K562 (cell line): ENCODE data around the gene SH3BGRL3. TPM values are rescaled to one million over a fixed set of nuclear protein-coding genes. Genes with fewer than 3 reads are reported as not detected.

Source experiments
- ARID1B ChIP-seq: fragments of 450-650 bp; IDR thresholded peaks from 2 replicates; pipeline ENCODE4 v1.6.1; 2016; ENCODE audit warnings: antibody characterized with exemption, mild to moderate bottlenecking, inconsistent platforms
- CSDE1 ChIP-seq, 2 experiments: fragments of 450-650 bp; IDR thresholded peaks; 2 replicates each; pipeline ENCODE4 v1.6.1; 2016; ENCODE audit warnings: mild to moderate bottlenecking in 1 of 2
- CTBP1 ChIP-seq: fragments of 450-650 bp; IDR thresholded peaks from 2 replicates; pipeline ENCODE4 v1.6.1; 2016; ENCODE audit warnings: borderline replicate concordance
- EP300 ChIP-seq: IDR thresholded peaks from 2 replicates; pipeline ENCODE4 v1.6.1; 2012; ENCODE audit warnings: low read length, improper control_type of control experiment
- KLF6 ChIP-seq: fragments of 250-450 bp; sonication (Bioruptor Pico); IDR thresholded peaks from 2 replicates; pipeline ENCODE4 v1.4.0; 2020; ENCODE audit warnings: mild to moderate bottlenecking, moderate library complexity, borderline replicate concordance
- MECOM ChIP-seq: fragments of 250-450 bp; sonication (Bioruptor Pico); IDR thresholded peaks from 2 replicates; pipeline ENCODE4 v1.8.0; 2022; ENCODE audit warnings: inconsistent platforms
- MYC ChIP-seq, 2 experiments: fragments of 250-450 bp in 1 of 2; sonication (Bioruptor Pico) in 1 of 2; IDR thresholded peaks; 2 replicates each; pipeline versions ENCODE4 v1.5.1 to v1.6.1; 2012 to 2021; ENCODE audit warnings: low read depth in 2 of 2, borderline replicate concordance in 1 of 2, improper control_type of control experiment in 1 of 2, low read length in 1 of 2, mild to moderate bottlenecking in 1 of 2, moderate library complexity in 1 of 2
- NBN ChIP-seq: fragments of 450-650 bp; IDR thresholded peaks from 2 replicates; pipeline ENCODE4 v1.6.1; 2016; ENCODE audit warnings: low read depth, mild to moderate bottlenecking
- NCOA1 ChIP-seq: fragments of 450-650 bp; IDR thresholded peaks from 2 replicates; pipeline ENCODE4 v1.6.1; 2016; ENCODE audit warnings: low read depth
- RREB1 ChIP-seq: fragments of 250-450 bp; sonication (Bioruptor Pico); IDR thresholded peaks from 2 replicates; pipeline ENCODE4 v1.4.0; 2020
- SAFB ChIP-seq: fragments of 200-400 bp; formaldehyde crosslinking; IDR thresholded peaks from 2 replicates; pipeline ENCODE4 v1.6.1; 2017; ENCODE audit warnings: low read depth, low read length, borderline replicate concordance
- SMARCA5 ChIP-seq: fragments of 450-650 bp; IDR thresholded peaks from 2 replicates; pipeline ENCODE4 v1.6.1; 2016
- SMC3 ChIP-seq: conservative IDR thresholded peaks from 2 replicates; pipeline ENCODE4 v1.6.1; 2011; ENCODE audit warnings: low read depth, low read length, improper control_type of control experiment; ENCODE audit not compliant: insufficient read depth
- TCF7L2 ChIP-seq: fragments of 150-350 bp; IDR thresholded peaks from 2 replicates; pipeline ENCODE4 v1.6.1; 2016; ENCODE audit warnings: low read depth, mild to moderate bottlenecking, low read length, moderate library complexity
- TOE1 ChIP-seq, 2 experiments: fragments of 450-650 bp in 1 of 2; sonication (generic) in 1 of 2; formaldehyde crosslinking in 1 of 2; IDR thresholded peaks; 2 replicates each; pipeline versions ENCODE4 v1.7.1 to v1.8.0; 2016 to 2022; ENCODE audit warnings: borderline replicate concordance in 2 of 2, mild to moderate bottlenecking in 2 of 2, antibody characterized with exemption in 1 of 2, inconsistent platforms in 1 of 2, low read depth in 1 of 2, missing genetic modification reagents in 1 of 2, moderate library complexity in 1 of 2
- XRCC3 ChIP-seq: fragments of 450-650 bp; IDR thresholded peaks from 2 replicates; pipeline ENCODE4 v1.6.1; 2017; ENCODE audit warnings: mild to moderate bottlenecking, moderate library complexity
- polyA plus RNA-seq, 8 experiments: library from polyadenylated mRNA; depleted of rRNA in 4 of 8; stranded (reverse) in 5 of 8; unstranded in 3 of 8; fragments of >200 nt; fragmentation: Nextera tagmentation in 2 of 8; fragmentation: Illumina TruSeq in 1 of 8; extraction: Ambion mirVana in 2 of 8; extraction: Trizol in 1 of 8; gene quantifications; 2 replicates each; pipeline versions ENCODE4 v1.2.1 to v1.2.3, GENCODE V29; 2011 to 2014; ENCODE audit warnings: inconsistent platforms in 1 of 8, missing spikeins in 1 of 8
- total RNA-seq, 7 experiments: library from RNA; depleted of rRNA in 6 of 7; stranded (reverse); fragments of >200 nt in 6 of 7; fragmentation: Illumina TruSeq in 2 of 7; extraction: Trizol in 2 of 7; gene quantifications; 2 replicates each; pipeline versions ENCODE4 v1.2.1 to v1.2.3, GENCODE V29; 2011 to 2021; ENCODE audit warnings: low replicate concordance in 1 of 7
- TF ChIP-seq, protein P1 (sequence below): fragments of 450-650 bp; conservative IDR thresholded peaks from 2 replicates; pipeline ENCODE4 v1.6.1; 2016; ENCODE audit warnings: missing genetic modification characterization, low read depth, mild to moderate bottlenecking, control low read depth, missing compliant biosample characterization
- TF ChIP-seq, protein P2 (sequence below): fragments of 250-450 bp; sonication (Bioruptor Pico); IDR thresholded peaks from 2 replicates; pipeline ENCODE4 v1.5.0; 2022; ENCODE audit warnings: mild to moderate bottlenecking

SH3BGRL3 gene
- total and polyA plus RNA-seq, 9 of the 15 experiments (the other 6 are each of a cell fraction or from before 2014, with no cell fraction given) = 30.3 to 140 (median 54.2) TPM

DNA sequence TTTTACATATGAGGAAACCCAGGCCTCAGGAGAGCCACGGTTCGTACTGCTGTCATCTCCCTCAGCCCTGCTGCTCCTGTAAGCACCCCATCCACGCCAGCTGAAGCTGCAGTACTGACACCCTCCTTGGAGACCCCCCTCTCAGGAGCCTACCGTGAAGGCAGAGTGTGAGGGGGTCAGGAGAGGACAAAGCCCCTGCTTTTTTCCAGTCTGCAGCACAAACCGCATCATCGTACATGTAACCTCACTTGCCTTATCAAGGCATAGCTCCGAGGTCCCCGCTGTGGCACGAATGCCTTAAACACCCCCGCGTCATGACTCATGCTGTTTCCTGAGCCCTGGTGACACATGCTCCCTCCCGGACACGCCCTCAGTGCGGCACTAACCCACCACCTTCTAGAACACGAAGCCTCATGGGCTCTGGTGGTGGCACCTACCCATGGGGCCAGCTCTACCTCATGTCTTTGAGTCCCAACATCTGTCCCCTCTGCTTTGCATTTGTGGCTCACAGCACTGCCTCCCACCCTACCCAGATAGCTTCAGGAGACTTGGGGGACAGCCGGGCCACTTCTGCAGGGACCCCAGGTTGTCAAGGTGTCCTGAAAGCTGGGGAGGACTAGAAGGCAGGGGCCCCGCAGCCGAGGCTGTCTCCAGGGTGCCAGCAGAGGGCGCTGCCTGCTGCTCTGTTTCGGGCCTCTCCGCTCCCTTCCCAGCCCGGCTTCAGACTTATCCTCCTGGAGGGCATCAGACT lies 4.9 kb downstream of the SH3BGRL3 start (continued):
- TF ChIP-seq SMC3 (peak; percentile 89), CSDE1 (IDR thresholded peaks at IDR 0.05) (no peak), CTBP1 (peak; percentile 96), MECOM (no peak), EP300 (peak; percentile 91), NBN (peak; percentile 93), TCF7L2 (no peak), RREB1 (CRISPR knock-in tag) (0 out of 2 replicates have a peak, but pooled peaks have one; percentile 22), SAFB (no peak), XRCC3 (no peak), MYC (IDR thresholded peaks at IDR 0.05; ENCODE audit: low read depth, low read length) (peak; percentile 96), MYC (CRISPR knock-in tag; IDR thresholded peaks at IDR 0.05; ENCODE audit: borderline replicate concordance, low read depth) (0 out of 2 replicates have a peak, but pooled peaks have one; percentile 8), TOE1 (IDR thresholded peaks at IDR 0.05; ENCODE audit: borderline replicate concordance) (peak; percentile 80; the same call in 1 of the 2 replicates), TOE1 (CRISPR knock-in tag; IDR thresholded peaks at IDR 0.05; ENCODE audit: borderline replicate concordance, low read depth) (no peak), ARID1B (peak; percentile 96), KLF6 (CRISPR knock-in tag) (0 out of 2 replicates have a peak, but pooled peaks have one; percentile 29), SMARCA5 (peak; percentile 77), NCOA1 (peak; percentile 88)
- TF ChIP-seq, protein P1, sequence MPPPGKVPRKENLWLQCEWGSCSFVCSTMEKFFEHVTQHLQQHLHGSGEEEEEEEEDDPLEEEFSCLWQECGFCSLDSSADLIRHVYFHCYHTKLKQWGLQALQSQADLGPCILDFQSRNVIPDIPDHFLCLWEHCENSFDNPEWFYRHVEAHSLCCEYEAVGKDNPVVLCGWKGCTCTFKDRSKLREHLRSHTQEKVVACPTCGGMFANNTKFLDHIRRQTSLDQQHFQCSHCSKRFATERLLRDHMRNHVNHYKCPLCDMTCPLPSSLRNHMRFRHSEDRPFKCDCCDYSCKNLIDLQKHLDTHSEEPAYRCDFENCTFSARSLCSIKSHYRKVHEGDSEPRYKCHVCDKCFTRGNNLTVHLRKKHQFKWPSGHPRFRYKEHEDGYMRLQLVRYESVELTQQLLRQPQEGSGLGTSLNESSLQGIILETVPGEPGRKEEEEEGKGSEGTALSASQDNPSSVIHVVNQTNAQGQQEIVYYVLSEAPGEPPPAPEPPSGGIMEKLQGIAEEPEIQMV (tag) = no peak
- TF ChIP-seq, protein P2, sequence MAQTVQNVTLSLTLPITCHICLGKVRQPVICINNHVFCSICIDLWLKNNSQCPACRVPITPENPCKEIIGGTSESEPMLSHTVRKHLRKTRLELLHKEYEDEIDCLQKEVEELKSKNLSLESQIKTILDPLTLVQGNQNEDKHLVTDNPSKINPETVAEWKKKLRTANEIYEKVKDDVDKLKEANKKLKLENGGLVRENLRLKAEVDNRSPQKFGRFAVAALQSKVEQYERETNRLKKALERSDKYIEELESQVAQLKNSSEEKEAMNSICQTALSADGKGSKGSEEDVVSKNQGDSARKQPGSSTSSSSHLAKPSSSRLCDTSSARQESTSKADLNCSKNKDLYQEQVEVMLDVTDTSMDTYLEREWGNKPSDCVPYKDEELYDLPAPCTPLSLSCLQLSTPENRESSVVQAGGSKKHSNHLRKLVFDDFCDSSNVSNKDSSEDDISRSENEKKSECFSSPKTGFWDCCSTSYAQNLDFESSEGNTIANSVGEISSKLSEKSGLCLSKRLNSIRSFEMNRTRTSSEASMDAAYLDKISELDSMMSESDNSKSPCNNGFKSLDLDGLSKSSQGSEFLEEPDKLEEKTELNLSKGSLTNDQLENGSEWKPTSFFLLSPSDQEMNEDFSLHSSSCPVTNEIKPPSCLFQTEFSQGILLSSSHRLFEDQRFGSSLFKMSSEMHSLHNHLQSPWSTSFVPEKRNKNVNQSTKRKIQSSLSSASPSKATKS (CRISPR knock-in tag) = no peak
